Lower leg skin (tissue), 4 donors: ENCODE measurements around the gene CTNND1. TPM values are rescaled to one million over a fixed set of nuclear protein-coding genes. Genes with fewer than 3 reads are reported as not detected.

Experiments
- DNase-seq, 2 donors: peaks; one replicate each; pipeline ENCODE4 v3.0.0-alpha.2; 2019; ENCODE audit warnings: low spot score in 2 of 2
- H3K4me3 ChIP-seq: fragments of 200-600 bp; sonication (generic); 2 replicates; pipeline ENCODE4 v1.5.1; 2017; ENCODE audit warnings: mild to moderate bottlenecking, low read depth; ENCODE audit not compliant: poor library complexity, severe bottlenecking
- POLR2A ChIP-seq, 2 donors: fragments of 450-650 bp; IDR thresholded peaks; one replicate each; pipeline ENCODE4 v1.6.1; 2016 to 2017; ENCODE audit warnings: antibody characterized with exemption in 2 of 2, mild to moderate bottlenecking in 1 of 2, moderate library complexity in 1 of 2
- WGBS, 2 donors: methylation state at CpG; one replicate each; pipeline ENCODE4 v1.1.5; 2018; 5-methylcytosine and 5-hydroxymethylcytosine counted together
- intact Hi-C: fragments of 100-400 bp; cut with DNase I; formaldehyde crosslinking; loops from one replicate; pipeline ENCODE4 v1.15.0; 2023; ENCODE audit warnings: low total_unique reads
- total RNA-seq, 4 donors: library from RNA; depleted of rRNA; stranded (reverse); fragments of >200 nt; gene quantifications; one replicate each; pipeline ENCODE4 v1.1.0, GENCODE V29; 2016
- TF ChIP-seq, protein P1 (sequence below), 3 donors: fragments of 450-650 bp; IDR thresholded peaks; one replicate each; pipeline ENCODE4 v1.5.1; 2016; ENCODE audit warnings: antibody characterized with exemption in 3 of 3, mild to moderate bottlenecking in 3 of 3, moderate library complexity in 2 of 3

The CTNND1 gene
- total RNA-seq, 4 donors from 2014 or later, result 186 to 243 (median 197) TPM

DNA sequence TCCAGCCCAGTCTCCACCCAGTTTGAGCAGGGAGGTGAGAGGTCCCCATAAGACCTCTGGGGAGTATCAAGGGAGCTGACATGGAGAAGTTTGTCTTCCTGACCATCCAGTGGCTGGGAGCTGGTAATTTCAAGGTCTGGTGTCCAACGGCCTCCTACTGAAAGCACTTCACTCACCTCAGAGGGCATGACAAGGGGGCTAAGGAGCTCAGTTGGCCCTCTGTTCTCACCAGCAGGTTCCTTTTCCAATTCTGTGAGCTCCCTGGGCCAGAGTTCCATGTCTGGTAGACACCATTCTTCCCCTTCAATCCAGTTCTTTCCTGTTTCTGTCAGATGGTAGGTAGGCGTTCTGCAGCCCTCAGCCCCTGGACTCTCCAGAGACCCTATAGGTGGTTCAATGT lies 17.2 kb upstream of the CTNND1 start:
- peak in 1 of 2 donors; percentile 39 for DNase-seq
- WGBS, 2 donors, result 78 to 87% methylated on average over 2 of the region's 2 CpGs
- intact Hi-C loops, result no loop called here
- no peak overlapping the region for H3K4me3 ChIP-seq
- TF ChIP-seq POLR2A (IDR thresholded peaks at IDR 0.05), result no peak
- TF ChIP-seq, protein P1, sequence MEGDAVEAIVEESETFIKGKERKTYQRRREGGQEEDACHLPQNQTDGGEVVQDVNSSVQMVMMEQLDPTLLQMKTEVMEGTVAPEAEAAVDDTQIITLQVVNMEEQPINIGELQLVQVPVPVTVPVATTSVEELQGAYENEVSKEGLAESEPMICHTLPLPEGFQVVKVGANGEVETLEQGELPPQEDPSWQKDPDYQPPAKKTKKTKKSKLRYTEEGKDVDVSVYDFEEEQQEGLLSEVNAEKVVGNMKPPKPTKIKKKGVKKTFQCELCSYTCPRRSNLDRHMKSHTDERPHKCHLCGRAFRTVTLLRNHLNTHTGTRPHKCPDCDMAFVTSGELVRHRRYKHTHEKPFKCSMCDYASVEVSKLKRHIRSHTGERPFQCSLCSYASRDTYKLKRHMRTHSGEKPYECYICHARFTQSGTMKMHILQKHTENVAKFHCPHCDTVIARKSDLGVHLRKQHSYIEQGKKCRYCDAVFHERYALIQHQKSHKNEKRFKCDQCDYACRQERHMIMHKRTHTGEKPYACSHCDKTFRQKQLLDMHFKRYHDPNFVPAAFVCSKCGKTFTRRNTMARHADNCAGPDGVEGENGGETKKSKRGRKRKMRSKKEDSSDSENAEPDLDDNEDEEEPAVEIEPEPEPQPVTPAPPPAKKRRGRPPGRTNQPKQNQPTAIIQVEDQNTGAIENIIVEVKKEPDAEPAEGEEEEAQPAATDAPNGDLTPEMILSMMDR (IDR thresholded peaks at IDR 0.05), result no peak

DNA sequence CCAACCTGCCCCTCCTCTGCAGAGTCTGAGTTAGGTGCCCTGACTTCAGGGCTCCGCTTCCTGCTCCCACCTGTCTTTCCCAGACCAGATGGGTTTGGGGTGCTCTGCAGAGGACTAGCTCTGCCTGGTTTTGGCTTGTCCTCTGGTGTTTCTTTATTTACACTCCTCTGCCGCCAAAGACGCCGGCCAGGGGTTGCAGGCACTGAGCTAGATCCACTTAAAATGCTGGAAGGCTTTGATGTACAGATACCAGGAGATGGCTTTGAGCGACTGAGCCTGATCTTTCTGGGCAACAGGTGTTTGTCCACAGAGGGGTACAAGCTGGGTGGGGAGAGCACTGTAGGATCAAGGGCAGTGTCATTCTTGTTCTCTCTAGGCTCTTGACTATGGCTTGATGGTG lies 16.4 kb upstream of the CTNND1 start:
- no peak overlapping the region for H3K4me3 ChIP-seq
- TF ChIP-seq POLR2A (IDR thresholded peaks at IDR 0.05), result no peak
- TF ChIP-seq, protein P1 (IDR thresholded peaks at IDR 0.05), result no peak
- DNase-seq, result peak in 1 of 2 donors; percentile 65
- WGBS, 2 donors, result 85 to 86% methylated on average over 5 of the region's 5 CpGs
- intact Hi-C loops, result no loop called here

DNA sequence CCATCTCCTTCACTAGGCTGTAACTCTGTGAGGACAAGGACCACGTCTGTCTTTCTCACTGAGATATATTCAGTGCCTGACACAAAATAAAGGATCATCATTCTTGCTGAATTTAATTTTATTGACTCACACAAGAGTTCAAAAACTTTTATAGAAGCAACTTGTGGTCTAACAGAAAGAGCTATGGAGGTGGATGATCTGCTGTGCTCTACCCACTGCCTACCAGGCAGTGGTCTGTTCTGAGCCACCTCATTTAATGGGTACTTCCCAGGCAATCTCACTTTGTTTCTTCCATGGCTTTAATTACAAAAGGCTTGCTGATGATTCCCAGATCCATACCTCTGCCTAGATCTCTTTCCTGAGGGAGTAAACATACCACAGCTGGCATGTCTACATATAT lies 14.7 kb upstream of the CTNND1 start:
- TF ChIP-seq POLR2A (IDR thresholded peaks at IDR 0.05), result no peak
- TF ChIP-seq, protein P1 (IDR thresholded peaks at IDR 0.05), result no peak
- intact Hi-C loops, result no loop called here
- 79 to 98% methylated on average over 1 of the region's 1 CpG for WGBS, 2 donors
- DNase-seq, result peak in 1 of 2 donors; percentile 4
- H3K4me3 ChIP-seq, result no peak overlapping the region

DNA sequence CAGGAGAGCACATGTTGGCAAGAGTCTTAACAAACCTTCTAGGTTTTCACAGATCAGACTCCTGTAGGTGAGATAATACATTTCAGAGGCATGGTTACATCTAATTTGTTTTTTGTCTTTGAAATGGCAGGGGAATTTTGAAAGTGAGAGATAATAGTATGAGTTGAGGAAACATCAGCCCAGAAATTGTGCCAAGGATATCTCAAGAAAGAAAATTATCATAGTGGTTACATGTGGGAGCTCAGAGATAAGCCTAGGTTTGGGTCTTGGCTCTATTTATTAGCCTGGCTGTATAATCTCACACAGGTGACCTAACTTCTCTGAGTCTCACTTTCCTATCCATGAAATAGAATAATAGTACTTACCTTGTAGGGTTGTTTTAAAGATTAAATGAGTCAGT lies 10.4 kb upstream of the CTNND1 start:
- H3K4me3 ChIP-seq, result no peak overlapping the region
- intact Hi-C loops, result no loop called here
- TF ChIP-seq, protein P1 (IDR thresholded peaks at IDR 0.05), result no peak
- TF ChIP-seq POLR2A (IDR thresholded peaks at IDR 0.05), result no peak
- DNase-seq, result no peak

DNA sequence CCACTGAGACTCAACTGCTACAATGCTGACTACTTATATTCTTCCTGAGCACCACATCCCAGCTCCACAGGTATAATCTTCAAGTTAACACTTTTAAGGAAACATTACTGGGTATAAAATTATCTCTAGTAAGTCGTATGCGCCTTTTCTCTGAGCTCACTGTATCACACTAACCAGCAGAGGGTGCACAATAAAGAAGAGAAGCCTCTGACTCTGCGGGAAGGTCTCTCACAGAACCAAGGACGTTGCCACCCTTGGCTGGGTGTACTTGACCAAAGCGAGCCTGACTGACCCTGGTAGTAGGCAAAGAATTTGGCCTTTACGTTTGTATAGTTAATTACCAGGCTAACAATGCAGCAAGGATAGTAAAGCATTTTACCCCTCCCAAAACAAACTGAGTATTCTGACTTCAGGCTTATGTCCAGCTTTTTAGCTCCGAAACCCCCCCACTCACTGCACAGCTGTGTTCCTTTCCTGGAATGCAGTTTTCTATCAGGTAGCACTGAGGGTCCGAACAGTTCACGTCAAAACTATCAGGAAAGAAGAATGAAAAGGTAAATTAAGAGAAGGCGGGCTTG lies 9.8 kb upstream of the CTNND1 start, which contains the start of gene BTBD18:
TSS of gene BTBD18 (minus strand) at position 144 of the 578 bp plus-strand sequence. CDS start 631 bp downstream, outside the sequence.
- 57% methylated on average over 10 of the region's 10 CpGs for WGBS, 2 donors
- intact Hi-C loops, result no loop called here
- TF ChIP-seq, protein P1 (IDR thresholded peaks at IDR 0.05), result no peak
- TF ChIP-seq POLR2A (IDR thresholded peaks at IDR 0.05), result no peak
- no peak within 1 kb of the TSS for H3K4me3 ChIP-seq
- DNase-seq, result no peak

DNA sequence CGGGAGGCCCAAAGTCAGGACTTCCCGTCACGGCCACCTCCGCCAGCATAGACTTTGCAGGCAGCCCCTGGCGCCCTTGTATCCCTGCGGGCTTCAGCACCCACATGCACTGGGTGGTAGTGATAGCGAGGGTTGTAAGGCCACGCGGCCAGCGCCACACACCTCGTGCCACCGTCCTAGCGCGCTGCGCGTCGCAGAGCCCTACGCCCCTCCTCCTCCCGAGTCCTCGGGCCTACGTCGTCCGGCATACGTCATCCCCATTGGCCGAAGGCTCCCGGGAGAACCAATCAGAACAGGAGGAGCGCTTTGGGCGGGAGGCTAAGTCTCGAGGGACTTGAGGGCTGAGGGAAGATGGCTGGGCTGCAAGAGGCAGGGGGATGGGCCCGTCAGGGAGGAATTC lies 8.6 kb upstream of the CTNND1 start:
- DNase-seq, result no peak
- TF ChIP-seq, protein P1 (IDR thresholded peaks at IDR 0.05), result no peak
- TF ChIP-seq POLR2A (IDR thresholded peaks at IDR 0.05), result no peak
- intact Hi-C loops, result no loop called here
- no peak overlapping the region for H3K4me3 ChIP-seq
- 97 to 98% methylated on average over 30 of the region's 30 CpGs for WGBS, 2 donors
